Mammary epithelial cell (primary cell): ENCODE results near the gene FAM78B.

ENCODE experiments used
- CTCF ChIP-seq, 2 donors: IDR thresholded peaks in 1 of 2; conservative IDR thresholded peaks in 1 of 2; 2 replicates each; pipeline ENCODE4 v1.5.1; 2011 to 2012; ENCODE audit warnings: inconsistent platforms in 2 of 2, low read length in 2 of 2, mild to moderate bottlenecking in 2 of 2, control low read depth in 1 of 2, low read depth in 1 of 2; ENCODE audit not compliant: insufficient read depth in 1 of 2; ENCODE audit errors: extremely low read depth in 1 of 2
- EZH2 ChIP-seq: IDR thresholded peaks from 2 replicates; pipeline ENCODE4 v1.6.1; 2012; ENCODE audit warnings: low read length, inconsistent platforms, borderline replicate concordance

DNA sequence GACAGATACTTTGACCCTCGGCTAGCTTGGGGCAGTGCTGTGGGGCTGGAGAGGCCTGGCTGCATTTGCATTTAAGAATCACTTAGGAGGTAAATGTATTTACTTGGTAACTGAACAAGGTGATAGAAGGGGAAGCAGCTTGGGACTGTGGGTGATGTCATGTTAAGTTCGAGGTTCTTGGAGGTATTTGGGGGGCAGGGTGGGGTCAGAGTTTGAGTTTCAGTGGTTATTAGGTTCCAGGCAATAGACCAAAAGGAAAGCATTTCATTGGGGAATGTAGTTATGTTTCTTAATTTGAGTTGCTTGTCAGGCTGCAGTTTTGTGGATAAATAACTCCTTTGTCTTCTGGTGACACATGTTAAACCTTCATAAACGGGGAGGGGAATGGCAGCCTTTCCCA is 2.4 kb upstream of the FAM78B start:
- TF ChIP-seq CTCF (conservative IDR thresholded peaks at IDR 0.05 in 1 of 2, IDR thresholded peaks at IDR 0.05 in 1 of 2; ENCODE audit: extremely low read depth in 1 of 2, insufficient read depth in 1 of 2, low read depth in 1 of 2, low read length in 2 of 2) (no peak), EZH2 (no peak)
